Progenitor cell of endocrine pancreas (in vitro differentiated cells): ENCODE results near the gene NOP53. TPM values are rescaled to one million over a fixed set of nuclear protein-coding genes. Genes with fewer than 3 reads are reported as not detected.
A peak's percentile ranks its signal among the peaks of the same experiment; 100 is the strongest.
"Not testable (repeated sequence)": the region's sequence is repeated elsewhere in the genome, so short reads cannot be mapped to it uniquely, and the experiment has no call there.

ENCODE experiments used
- DNase-seq: peaks from one replicate; pipeline ENCODE4 v3.0.0; 2021; ENCODE audit warnings: low spot score; ENCODE audit not compliant: unreplicated experiment
- H3K27ac Mint-ChIP-seq: 2 replicates; pipeline ENCODE4 v1.8.0; 2021; ENCODE audit warnings: mild to moderate bottlenecking, moderate library complexity, mixed read lengths
- H3K27me3 Mint-ChIP-seq: 2 replicates; pipeline ENCODE4 v1.8.0; 2021; ENCODE audit warnings: mixed read lengths
- H3K36me3 Mint-ChIP-seq: 2 replicates; pipeline ENCODE4 v1.8.0; 2022; ENCODE audit warnings: mixed read lengths; ENCODE audit not compliant: insufficient read depth
- H3K4me1 Mint-ChIP-seq: 2 replicates; pipeline ENCODE4 v1.8.0; 2021; ENCODE audit warnings: low read depth, mixed read lengths
- H3K4me3 Mint-ChIP-seq: 2 replicates; pipeline ENCODE4 v1.8.0; 2021; ENCODE audit warnings: low read depth, mild to moderate bottlenecking, moderate library complexity, mixed read lengths
- H3K9me3 Mint-ChIP-seq: 2 replicates; pipeline ENCODE4 v1.8.0; 2021; ENCODE audit warnings: low read depth, mixed read lengths
- CTCF ChIP-seq: fragments of 200-600 bp; sonication (generic); IDR thresholded peaks from one replicate; pipeline ENCODE4 v1.5.0; 2021; ENCODE audit warnings: antibody characterized with exemption, mild to moderate bottlenecking; ENCODE audit not compliant: unreplicated experiment
- total RNA-seq: library from RNA; stranded (reverse); gene quantifications from 2 replicates; pipeline ENCODE4 v1.2.1, GENCODE V29; 2021

NOP53 gene
- total RNA-seq, 1 donor from 2014 or later, result 301 TPM

GRCh38 chr19:47761566-47761965 lies 16.2 kb downstream of the NOP53 start:
- peak overlapping the region; percentile 24 for H3K27ac Mint-ChIP-seq
- H3K9me3 Mint-ChIP-seq, result peaks cover 3% of the 10 kb centered on the region
- no peaks in the 10 kb centered on the region for H3K27me3 Mint-ChIP-seq
- H3K36me3 Mint-ChIP-seq, result peaks cover 21% of the 10 kb centered on the region
- H3K4me3 Mint-ChIP-seq, result no peak overlapping the region
- no peak for DNase-seq
- H3K4me1 Mint-ChIP-seq, result peaks cover 4% of the 10 kb centered on the region
- TF ChIP-seq CTCF, result no peak

DNA sequence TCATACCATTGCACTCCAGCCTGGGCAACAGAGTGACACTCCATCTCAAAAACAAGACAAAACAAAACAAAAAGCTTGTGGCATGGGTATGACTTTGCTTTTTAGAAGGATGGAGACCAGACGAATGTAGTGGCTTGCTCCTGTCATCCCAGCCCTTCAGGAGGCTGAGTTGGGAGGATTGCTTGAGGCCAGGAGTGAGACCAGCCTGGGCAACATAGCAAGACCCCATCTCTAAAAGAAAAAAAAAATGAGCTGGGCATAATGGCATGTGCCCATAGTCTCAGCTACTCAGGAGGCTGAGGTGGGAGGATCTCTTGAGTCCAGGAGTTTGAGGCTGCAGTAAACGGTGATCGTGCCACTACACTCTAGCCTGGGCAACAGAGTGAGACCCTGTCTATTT lies 16.8 kb downstream of the NOP53 start:
- peaks cover 4% of the 10 kb centered on the region for H3K4me1 Mint-ChIP-seq
- no peaks in the 10 kb centered on the region for H3K27me3 Mint-ChIP-seq
- no peak for DNase-seq
- H3K27ac Mint-ChIP-seq, result no peak overlapping the region
- H3K9me3 Mint-ChIP-seq, result peaks cover 3% of the 10 kb centered on the region
- H3K4me3 Mint-ChIP-seq, result no peak overlapping the region
- H3K36me3 Mint-ChIP-seq, result peaks cover 18% of the 10 kb centered on the region
- TF ChIP-seq CTCF, result no peak

GRCh38 chr19:47762615-47763308 lies 17.4 kb downstream of the NOP53 start:
- no peak for TF ChIP-seq CTCF
- Mint-ChIP-seq H3K36me3 (peaks cover 16% of the 10 kb centered on the region), H3K4me3 (no peak overlapping the region), H3K9me3 (peaks cover 3% of the 10 kb centered on the region), H3K27ac (no peak overlapping the region), H3K27me3 (no peaks in the 10 kb centered on the region), H3K4me1 (peaks cover 4% of the 10 kb centered on the region)
- DNase-seq, result no peak

DNA sequence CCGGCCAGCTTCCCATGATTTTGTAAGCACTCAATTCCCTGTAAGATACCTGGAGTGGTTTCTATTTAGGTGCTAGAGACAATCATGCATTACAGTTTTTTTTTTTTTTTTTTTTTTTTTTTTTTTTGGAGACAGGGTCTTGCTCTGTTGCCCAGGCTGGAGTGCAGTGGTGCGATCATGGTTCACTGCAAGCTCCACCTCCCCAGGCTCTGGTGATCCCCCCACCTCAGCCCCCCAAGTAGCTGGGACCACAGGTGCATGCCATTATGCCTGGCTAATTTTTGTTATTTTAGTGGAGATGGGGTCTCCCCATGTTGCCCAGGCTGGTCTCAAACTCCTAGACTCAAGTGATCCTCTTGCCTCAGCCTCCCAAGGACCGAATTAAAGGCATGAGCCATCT lies 19.4 kb downstream of the NOP53 start:
- not testable (repeated sequence) for DNase-seq, H3K27ac Mint-ChIP-seq, H3K27me3 Mint-ChIP-seq, H3K4me3 Mint-ChIP-seq, H3K9me3 Mint-ChIP-seq, H3K36me3 Mint-ChIP-seq
- peaks cover 12% of the 10 kb centered on the region for H3K4me1 Mint-ChIP-seq

GRCh38 chr19:47765523-47766358 lies 20.4 kb downstream of the NOP53 start:
- Mint-ChIP-seq H3K27ac (no peak overlapping the region), H3K36me3 (no peaks in the 10 kb centered on the region), H3K4me3 (no peak overlapping the region), H3K27me3 (no peaks in the 10 kb centered on the region), H3K9me3 (peaks cover 2% of the 10 kb centered on the region), H3K4me1 (peaks cover 21% of the 10 kb centered on the region)
- DNase-seq, result peak; percentile 66
- TF ChIP-seq CTCF, result peak; percentile 91

DNA sequence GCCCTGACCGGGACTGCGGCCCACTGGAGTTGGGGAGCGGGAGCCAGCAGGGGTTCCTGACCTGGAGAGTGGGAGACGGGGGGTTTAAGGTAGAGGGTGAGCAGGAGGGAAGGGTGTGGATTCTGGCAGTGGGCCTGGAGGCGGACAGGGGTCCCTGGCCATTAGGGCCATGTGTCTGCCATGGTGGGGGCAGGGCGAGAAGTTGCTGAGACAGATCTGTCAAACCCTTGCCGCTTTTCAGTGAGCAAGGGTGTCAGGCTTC lies 20.9 kb downstream of the NOP53 start:
- Mint-ChIP-seq H3K27me3 (no peaks in the 10 kb centered on the region), H3K4me1 (peaks cover 23% of the 10 kb centered on the region), H3K9me3 (peaks cover 2% of the 10 kb centered on the region), H3K27ac (no peak overlapping the region), H3K4me3 (no peak overlapping the region), H3K36me3 (no peaks in the 10 kb centered on the region)
- no peak for DNase-seq
- TF ChIP-seq CTCF, result no peak
